Measurements from ENCODE around the gene CEP135. TPM values are rescaled to one million over a fixed set of nuclear protein-coding genes. Genes with fewer than 3 reads are reported as not detected.

The CEP135 gene
- total RNA-seq, 1 donor from 2014 or later: 15.5 TPM

GRCh38 chr4:56042225-56042624, 93.5 kb downstream of the CEP135 start:
- H3K4me1 Mint-ChIP-seq: peaks cover 2% of the 10 kb centered on the region

DNA sequence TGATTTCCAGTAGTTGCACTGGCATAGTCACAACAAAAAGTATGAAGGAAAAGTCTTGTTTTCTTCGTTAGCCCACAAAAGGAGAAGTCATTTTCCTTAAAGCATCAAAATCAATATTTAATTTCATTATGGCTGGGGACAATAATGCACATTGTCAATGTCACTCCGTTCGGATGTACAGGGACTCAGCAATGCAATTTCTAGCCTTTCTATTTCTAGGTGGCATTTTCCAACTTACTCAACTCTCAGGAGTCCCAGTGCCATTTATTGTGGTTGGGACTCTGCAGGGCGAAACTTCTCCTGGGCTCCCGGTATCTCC, 99.6 kb downstream of the CEP135 start:
- no peaks in the 10 kb centered on the region for H3K9me3 Mint-ChIP-seq
- no peaks in the 10 kb centered on the region for H3K27me3 Mint-ChIP-seq (ENCODE audit: low read depth)
- no peak for TF ChIP-seq CTCF (IDR thresholded peaks at IDR 0.05; ENCODE audit: unreplicated experiment)
- peaks cover 12% of the 10 kb centered on the region for H3K4me1 Mint-ChIP-seq
- H3K27ac Mint-ChIP-seq: no peak overlapping the region
- no peak for DNase-seq (ENCODE audit: low spot score in 2 of 2, unreplicated experiment in 2 of 2)
- peak overlapping the region; percentile 79 for H3K4me3 Mint-ChIP-seq
- no peaks in the 10 kb centered on the region for H3K36me3 Mint-ChIP-seq

More at GRCh38 chr4:56042225-56042624, 93.5 kb downstream of the CEP135 start:
- DNase-seq (ENCODE audit: low spot score in 2 of 2, unreplicated experiment in 2 of 2): no peak
- Mint-ChIP-seq H3K27me3 (ENCODE audit: low read depth) (peaks cover 17% of the 10 kb centered on the region), H3K27ac (no peak overlapping the region), H3K9me3 (no peaks in the 10 kb centered on the region), H3K4me3 (no peak overlapping the region), H3K36me3 (no peaks in the 10 kb centered on the region)
- TF ChIP-seq CTCF (IDR thresholded peaks at IDR 0.05; ENCODE audit: unreplicated experiment): no peak

DNA sequence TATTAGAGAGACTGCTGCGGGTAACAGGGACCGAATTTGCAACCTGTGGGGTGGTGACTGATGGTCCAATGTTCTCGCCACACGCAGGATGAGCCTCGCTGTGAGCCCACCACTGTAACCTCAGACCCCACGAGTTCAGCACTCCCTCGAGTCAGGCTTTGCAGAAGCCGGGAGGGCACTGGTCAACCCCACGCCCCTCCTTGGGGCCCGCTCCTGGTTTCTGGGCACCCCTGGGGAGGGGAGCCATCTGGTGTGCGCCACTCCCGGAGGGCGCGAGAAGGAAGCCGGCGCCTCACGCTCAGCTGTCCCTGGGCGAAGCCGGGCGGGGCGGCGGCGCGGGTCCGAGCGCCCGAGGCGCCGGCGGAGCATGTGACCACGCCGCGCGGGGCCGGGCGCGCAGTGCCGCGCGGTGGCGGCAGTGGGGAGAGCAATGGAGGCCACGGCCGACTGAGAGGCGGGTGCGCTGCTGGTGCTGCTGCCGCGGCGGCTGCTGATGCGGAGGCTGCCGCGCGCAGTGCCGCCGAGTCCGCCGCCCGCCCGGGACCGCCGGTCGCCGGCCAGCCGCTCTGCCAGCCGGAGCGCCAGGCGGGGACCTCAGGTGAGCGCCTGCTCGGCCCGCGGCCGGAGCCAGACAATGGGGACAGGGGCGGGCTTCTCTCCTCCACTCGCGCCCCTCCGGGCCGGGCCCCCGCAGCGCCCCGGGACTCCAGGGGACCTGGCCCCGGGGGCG, 100.1 kb downstream of the CEP135 start:
- no peak for TF ChIP-seq CTCF (IDR thresholded peaks at IDR 0.05; ENCODE audit: unreplicated experiment)

GRCh38 chr4:56050625-56051024, 101.9 kb downstream of the CEP135 start:
- DNase-seq (ENCODE audit: low spot score in 2 of 2, unreplicated experiment in 2 of 2): no peak
- H3K27ac Mint-ChIP-seq: peak overlapping the region; percentile 75
- no peak for TF ChIP-seq CTCF (IDR thresholded peaks at IDR 0.05; ENCODE audit: unreplicated experiment)

More for the DNA sequence above, 100.1 kb downstream of the CEP135 start:
- no peaks in the 10 kb centered on the region for H3K9me3 Mint-ChIP-seq
- no peaks in the 10 kb centered on the region for H3K36me3 Mint-ChIP-seq
- no peaks in the 10 kb centered on the region for H3K27me3 Mint-ChIP-seq (ENCODE audit: low read depth)
- peak overlapping the region; percentile 79 for H3K4me3 Mint-ChIP-seq
- H3K27ac Mint-ChIP-seq: peak overlapping the region; percentile 78
- peak; percentile 45 to 75 for DNase-seq (ENCODE audit: low spot score in 2 of 2, unreplicated experiment in 2 of 2)
- H3K4me1 Mint-ChIP-seq: peaks cover 12% of the 10 kb centered on the region

GRCh38 chr4:56051029-56051709, 102.4 kb downstream of the CEP135 start:
- no peak overlapping the region for H3K4me3 Mint-ChIP-seq
- TF ChIP-seq CTCF (IDR thresholded peaks at IDR 0.05; ENCODE audit: unreplicated experiment): no peak
- no peaks in the 10 kb centered on the region for H3K36me3 Mint-ChIP-seq
- H3K27ac Mint-ChIP-seq: peak overlapping the region; percentile 16
- DNase-seq (ENCODE audit: low spot score in 2 of 2, unreplicated experiment in 2 of 2): no peak
- no peaks in the 10 kb centered on the region for H3K9me3 Mint-ChIP-seq
- H3K27me3 Mint-ChIP-seq (ENCODE audit: low read depth): no peaks in the 10 kb centered on the region
- H3K4me1 Mint-ChIP-seq: peaks cover 29% of the 10 kb centered on the region

More at GRCh38 chr4:56050625-56051024, 101.9 kb downstream of the CEP135 start:
- Mint-ChIP-seq H3K27me3 (ENCODE audit: low read depth) (no peaks in the 10 kb centered on the region), H3K36me3 (no peaks in the 10 kb centered on the region), H3K4me1 (peaks cover 24% of the 10 kb centered on the region), H3K9me3 (no peaks in the 10 kb centered on the region), H3K4me3 (peak overlapping the region; percentile 95)

All from mesothelial cell of epicardium (in vitro differentiated cells).